Stimulated activated CD4-positive, alpha-beta T cell treated with anti-CD3 and anti-CD28 coated beads, Interleukin-4, amount 100 ng/mL, for 1 hour (primary cell): ENCODE measurements around the gene CDH22.

Experiments
- DNase-seq: peaks from one replicate; pipeline ENCODE4 v3.0.0-alpha.2; 2020

Gene CDH22

GRCh38 chr20:46322641-46323040 is 14.3 kb upstream of the CDH22 start:
- DNase-seq = no peak

- DNase-seq = no peak
Measured at GRCh38 chr20:46317685-46318177, 9.4 kb upstream of the CDH22 start.

- DNase-seq = no peak
Measured at GRCh38 chr20:46316984-46317684, 8.8 kb upstream of the CDH22 start.

- no peak for DNase-seq
Measured at GRCh38 chr20:46315311-46315710, 7.0 kb upstream of the CDH22 start.

GRCh38 chr20:46312945-46313861 is 4.9 kb upstream of the CDH22 start:
- no peak for DNase-seq

- DNase-seq = peak; percentile 6
Measured at GRCh38 chr20:46312075-46312944, 4.0 kb upstream of the CDH22 start.

GRCh38 chr20:46311719-46312074 is 3.4 kb upstream of the CDH22 start:
- no peak for DNase-seq

- no peak for DNase-seq
Measured at GRCh38 chr20:46311039-46311650, 2.8 kb upstream of the CDH22 start.

GRCh38 chr20:46309945-46310344 is 1.6 kb upstream of the CDH22 start:
- no peak for DNase-seq

GRCh38 chr20:46307999-46308257 is 370 bp downstream of the CDH22 start:
- no peak for DNase-seq

GRCh38 chr20:46307139-46307998 is 929 bp downstream of the CDH22 start:
- peak; percentile 75 for DNase-seq

GRCh38 chr20:46306743-46307138 is 1.6 kb downstream of the CDH22 start:
- DNase-seq = no peak

- DNase-seq = no peak
Measured at GRCh38 chr20:46305973-46306360, 2.3 kb downstream of the CDH22 start.

GRCh38 chr20:46305331-46305972 is 2.8 kb downstream of the CDH22 start:
- no peak for DNase-seq

- no peak for DNase-seq
Measured at GRCh38 chr20:46304852-46305251, 3.4 kb downstream of the CDH22 start.

- DNase-seq = no peak
Measured at GRCh38 chr20:46304361-46304760, 3.9 kb downstream of the CDH22 start.

- DNase-seq = no peak
Measured at GRCh38 chr20:46303176-46303956, 4.9 kb downstream of the CDH22 start.

GRCh38 chr20:46302106-46302505 is 6.2 kb downstream of the CDH22 start:
- no peak for DNase-seq

- DNase-seq = no peak
Measured at GRCh38 chr20:46300281-46300680, 8.0 kb downstream of the CDH22 start.

- no peak for DNase-seq
Measured at GRCh38 chr20:46299078-46299477, 9.2 kb downstream of the CDH22 start.

GRCh38 chr20:46298374-46298773 is 9.9 kb downstream of the CDH22 start:
- no peak for DNase-seq
